GM12878 (cell line): ENCODE data around the gene IKZF1. TPM values are rescaled to one million over a fixed set of nuclear protein-coding genes. Genes with fewer than 3 reads are reported as not detected.

Experiments used
- EZH2 ChIP-seq: IDR thresholded peaks from 2 replicates; pipeline ENCODE4 v1.6.1; 2012; ENCODE audit warnings: low read depth, mild to moderate bottlenecking, control low read depth, inconsistent platforms, low read length, borderline replicate concordance; ENCODE audit not compliant: control insufficient read depth
- JUND ChIP-seq: IDR thresholded peaks from 2 replicates; pipeline ENCODE4 v1.6.1; 2012; ENCODE audit warnings: low read depth, mild to moderate bottlenecking, low read length, improper control_type of control experiment, moderate library complexity
- MTA2 ChIP-seq: fragments of 450-650 bp; IDR thresholded peaks from 2 replicates; pipeline ENCODE4 v1.6.1; 2016; ENCODE audit warnings: low read depth, mild to moderate bottlenecking, moderate library complexity
- MYB ChIP-seq: fragments of 150-350 bp; IDR thresholded peaks from 2 replicates; pipeline ENCODE4 v1.6.1; 2014; ENCODE audit warnings: mild to moderate bottlenecking, low read depth, low read length, borderline replicate concordance
- NBN ChIP-seq: fragments of 450-650 bp; IDR thresholded peaks from 2 replicates; pipeline ENCODE4 v1.6.1; 2016
- RELA ChIP-seq: fragments of 450-650 bp; IDR thresholded peaks from 2 replicates; pipeline ENCODE4 v1.8.0; 2014; ENCODE audit warnings: borderline replicate concordance; ENCODE audit not compliant: partially characterized antibody
- SIX5 ChIP-seq: IDR thresholded peaks from 2 replicates; pipeline ENCODE4 v1.6.1; 2011; ENCODE audit warnings: mild to moderate bottlenecking, low read depth, low read length, moderate library complexity; ENCODE audit not compliant: severe bottlenecking
- SP1 ChIP-seq: IDR thresholded peaks from one replicate; pipeline ENCODE4 v1.6.1; 2011; ENCODE audit warnings: low read depth, low read length
- SREBF2 ChIP-seq: IDR thresholded peaks from 2 replicates; pipeline ENCODE4 v1.6.1; 2012; ENCODE audit warnings: mild to moderate bottlenecking, low read length
- ZBED1 ChIP-seq: IDR thresholded peaks from 2 replicates; pipeline ENCODE4 v1.6.1; 2016; ENCODE audit warnings: borderline replicate concordance
- polyA plus RNA-seq, 11 experiments: library from polyadenylated mRNA; depleted of rRNA in 4 of 11; unstranded in 6 of 11; stranded (reverse) in 5 of 11; fragments of >200 nt; fragmentation: Nextera tagmentation in 4 of 11; fragmentation: Illumina TruSeq in 1 of 11; extraction: Ambion mirVana in 4 of 11; extraction: Trizol in 1 of 11; gene quantifications; 1 replicate in 1 of 11; 2 replicates in 10 of 11; pipeline versions ENCODE4 v1.2.1 to v1.2.3, GENCODE V29; 2011 to 2016; ENCODE audit warnings: inconsistent platforms in 2 of 11, missing spikeins in 2 of 11, low read depth in 1 of 11
- total RNA-seq, 4 experiments: library from RNA; depleted of rRNA in 3 of 4; stranded (reverse); fragments of >200 nt in 3 of 4; fragmentation: Illumina TruSeq in 1 of 4; extraction: Trizol in 1 of 4; gene quantifications; 2 replicates each; pipeline versions ENCODE4 v1.2.1 to v1.2.3, GENCODE V29; 2013 to 2021
- TF ChIP-seq, protein P1 (sequence below): fragments of 150-350 bp; IDR thresholded peaks from 2 replicates; pipeline ENCODE4 v1.6.1; 2014; ENCODE audit warnings: mild to moderate bottlenecking, low read depth, low read length
- TF ChIP-seq, protein P2 (sequence below): IDR thresholded peaks from 2 replicates; pipeline ENCODE4 v1.6.1; 2011; ENCODE audit warnings: borderline replicate concordance, low read depth, mild to moderate bottlenecking, moderate library complexity, mixed read lengths, low read length; ENCODE audit not compliant: insufficient read depth; ENCODE audit errors: extremely low read length
- TF ChIP-seq, protein P3 (sequence below): fragments of 450-650 bp; formaldehyde crosslinking; IDR thresholded peaks from 2 replicates; pipeline ENCODE4 v1.5.0; 2022; ENCODE audit warnings: mild to moderate bottlenecking, missing genetic modification characterization
- TF ChIP-seq, protein P4 (sequence below): fragments of 450-650 bp; IDR thresholded peaks from 2 replicates; pipeline ENCODE4 v1.6.1; 2017; ENCODE audit warnings: antibody characterized with exemption, mild to moderate bottlenecking, moderate library complexity
- TF ChIP-seq, protein P5 (sequence below): fragments of 450-650 bp; formaldehyde crosslinking; IDR thresholded peaks from 2 replicates; pipeline ENCODE4 v1.4.0; 2022; ENCODE audit warnings: mild to moderate bottlenecking, moderate library complexity
- TF ChIP-seq, protein P6 (sequence below): fragments of 450-650 bp; IDR thresholded peaks from 2 replicates; pipeline ENCODE4 v1.6.1; 2017; ENCODE audit warnings: mild to moderate bottlenecking

IKZF1 gene
- total and polyA plus RNA-seq, 10 of the 15 experiments (the other 5 are each of a cell fraction or from before 2014, with no cell fraction given), result 27.2 to 125 (median 71.6) TPM

DNA sequence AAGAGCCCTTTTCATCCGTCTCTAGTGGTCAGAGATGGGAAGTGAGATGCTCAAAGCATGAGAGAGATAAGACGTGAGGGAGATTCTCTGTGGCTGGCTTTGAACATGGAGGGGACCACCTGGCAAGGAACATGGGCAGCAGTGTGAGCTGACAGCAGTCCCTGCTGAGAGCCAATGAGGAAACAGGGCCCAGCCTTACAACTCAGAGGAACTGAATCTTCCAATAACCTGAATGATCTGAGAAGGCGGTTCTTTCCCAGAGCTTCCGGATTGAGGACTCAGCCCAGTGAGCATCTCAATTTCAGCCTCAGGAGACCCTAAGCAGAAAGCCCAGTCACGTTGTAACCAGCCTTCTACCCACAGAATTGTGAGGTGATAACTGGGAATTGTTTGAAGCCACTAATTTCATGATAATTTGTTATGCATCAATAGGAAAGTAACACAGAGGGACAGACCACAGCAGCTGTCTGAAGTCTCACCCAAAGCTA lies 33.9 kb upstream of the IKZF1 start (continued):
- TF ChIP-seq MTA2 (peak; percentile 93), NBN (peak; percentile 75), SP1 (no peak), ZBED1 (0 out of 2 replicates have a peak, but pooled peaks have one; percentile 71), RELA (peak; percentile 60), MYB (no peak), JUND (no peak), SREBF2 (no peak), SIX5 (no peak), EZH2 (no peak)
- TF ChIP-seq, protein P1, sequence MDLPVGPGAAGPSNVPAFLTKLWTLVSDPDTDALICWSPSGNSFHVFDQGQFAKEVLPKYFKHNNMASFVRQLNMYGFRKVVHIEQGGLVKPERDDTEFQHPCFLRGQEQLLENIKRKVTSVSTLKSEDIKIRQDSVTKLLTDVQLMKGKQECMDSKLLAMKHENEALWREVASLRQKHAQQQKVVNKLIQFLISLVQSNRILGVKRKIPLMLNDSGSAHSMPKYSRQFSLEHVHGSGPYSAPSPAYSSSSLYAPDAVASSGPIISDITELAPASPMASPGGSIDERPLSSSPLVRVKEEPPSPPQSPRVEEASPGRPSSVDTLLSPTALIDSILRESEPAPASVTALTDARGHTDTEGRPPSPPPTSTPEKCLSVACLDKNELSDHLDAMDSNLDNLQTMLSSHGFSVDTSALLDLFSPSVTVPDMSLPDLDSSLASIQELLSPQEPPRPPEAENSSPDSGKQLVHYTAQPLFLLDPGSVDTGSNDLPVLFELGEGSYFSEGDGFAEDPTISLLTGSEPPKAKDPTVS, result no peak
- TF ChIP-seq, protein P2, sequence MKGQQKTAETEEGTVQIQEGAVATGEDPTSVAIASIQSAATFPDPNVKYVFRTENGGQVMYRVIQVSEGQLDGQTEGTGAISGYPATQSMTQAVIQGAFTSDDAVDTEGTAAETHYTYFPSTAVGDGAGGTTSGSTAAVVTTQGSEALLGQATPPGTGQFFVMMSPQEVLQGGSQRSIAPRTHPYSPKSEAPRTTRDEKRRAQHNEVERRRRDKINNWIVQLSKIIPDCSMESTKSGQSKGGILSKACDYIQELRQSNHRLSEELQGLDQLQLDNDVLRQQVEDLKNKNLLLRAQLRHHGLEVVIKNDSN, result no peak
- TF ChIP-seq, protein P3, sequence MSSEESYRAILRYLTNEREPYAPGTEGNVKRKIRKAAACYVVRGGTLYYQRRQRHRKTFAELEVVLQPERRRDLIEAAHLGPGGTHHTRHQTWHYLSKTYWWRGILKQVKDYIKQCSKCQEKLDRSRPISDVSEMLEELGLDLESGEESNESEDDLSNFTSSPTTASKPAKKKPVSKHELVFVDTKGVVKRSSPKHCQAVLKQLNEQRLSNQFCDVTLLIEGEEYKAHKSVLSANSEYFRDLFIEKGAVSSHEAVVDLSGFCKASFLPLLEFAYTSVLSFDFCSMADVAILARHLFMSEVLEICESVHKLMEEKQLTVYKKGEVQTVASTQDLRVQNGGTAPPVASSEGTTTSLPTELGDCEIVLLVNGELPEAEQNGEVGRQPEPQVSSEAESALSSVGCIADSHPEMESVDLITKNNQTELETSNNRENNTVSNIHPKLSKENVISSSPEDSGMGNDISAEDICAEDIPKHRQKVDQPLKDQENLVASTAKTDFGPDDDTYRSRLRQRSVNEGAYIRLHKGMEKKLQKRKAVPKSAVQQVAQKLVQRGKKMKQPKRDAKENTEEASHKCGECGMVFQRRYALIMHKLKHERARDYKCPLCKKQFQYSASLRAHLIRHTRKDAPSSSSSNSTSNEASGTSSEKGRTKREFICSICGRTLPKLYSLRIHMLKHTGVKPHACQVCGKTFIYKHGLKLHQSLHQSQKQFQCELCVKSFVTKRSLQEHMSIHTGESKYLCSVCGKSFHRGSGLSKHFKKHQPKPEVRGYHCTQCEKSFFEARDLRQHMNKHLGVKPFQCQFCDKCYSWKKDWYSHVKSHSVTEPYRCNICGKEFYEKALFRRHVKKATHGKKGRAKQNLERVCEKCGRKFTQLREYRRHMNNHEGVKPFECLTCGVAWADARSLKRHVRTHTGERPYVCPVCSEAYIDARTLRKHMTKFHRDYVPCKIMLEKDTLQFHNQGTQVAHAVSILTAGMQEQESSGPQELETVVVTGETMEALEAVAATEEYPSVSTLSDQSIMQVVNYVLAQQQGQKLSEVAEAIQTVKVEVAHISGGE (CRISPR knock-in tag), result no peak
- TF ChIP-seq, protein P4, sequence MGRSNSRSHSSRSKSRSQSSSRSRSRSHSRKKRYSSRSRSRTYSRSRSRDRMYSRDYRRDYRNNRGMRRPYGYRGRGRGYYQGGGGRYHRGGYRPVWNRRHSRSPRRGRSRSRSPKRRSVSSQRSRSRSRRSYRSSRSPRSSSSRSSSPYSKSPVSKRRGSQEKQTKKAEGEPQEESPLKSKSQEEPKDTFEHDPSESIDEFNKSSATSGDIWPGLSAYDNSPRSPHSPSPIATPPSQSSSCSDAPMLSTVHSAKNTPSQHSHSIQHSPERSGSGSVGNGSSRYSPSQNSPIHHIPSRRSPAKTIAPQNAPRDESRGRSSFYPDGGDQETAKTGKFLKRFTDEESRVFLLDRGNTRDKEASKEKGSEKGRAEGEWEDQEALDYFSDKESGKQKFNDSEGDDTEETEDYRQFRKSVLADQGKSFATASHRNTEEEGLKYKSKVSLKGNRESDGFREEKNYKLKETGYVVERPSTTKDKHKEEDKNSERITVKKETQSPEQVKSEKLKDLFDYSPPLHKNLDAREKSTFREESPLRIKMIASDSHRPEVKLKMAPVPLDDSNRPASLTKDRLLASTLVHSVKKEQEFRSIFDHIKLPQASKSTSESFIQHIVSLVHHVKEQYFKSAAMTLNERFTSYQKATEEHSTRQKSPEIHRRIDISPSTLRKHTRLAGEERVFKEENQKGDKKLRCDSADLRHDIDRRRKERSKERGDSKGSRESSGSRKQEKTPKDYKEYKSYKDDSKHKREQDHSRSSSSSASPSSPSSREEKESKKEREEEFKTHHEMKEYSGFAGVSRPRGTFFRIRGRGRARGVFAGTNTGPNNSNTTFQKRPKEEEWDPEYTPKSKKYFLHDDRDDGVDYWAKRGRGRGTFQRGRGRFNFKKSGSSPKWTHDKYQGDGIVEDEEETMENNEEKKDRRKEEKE, result no peak
- TF ChIP-seq, protein P5, sequence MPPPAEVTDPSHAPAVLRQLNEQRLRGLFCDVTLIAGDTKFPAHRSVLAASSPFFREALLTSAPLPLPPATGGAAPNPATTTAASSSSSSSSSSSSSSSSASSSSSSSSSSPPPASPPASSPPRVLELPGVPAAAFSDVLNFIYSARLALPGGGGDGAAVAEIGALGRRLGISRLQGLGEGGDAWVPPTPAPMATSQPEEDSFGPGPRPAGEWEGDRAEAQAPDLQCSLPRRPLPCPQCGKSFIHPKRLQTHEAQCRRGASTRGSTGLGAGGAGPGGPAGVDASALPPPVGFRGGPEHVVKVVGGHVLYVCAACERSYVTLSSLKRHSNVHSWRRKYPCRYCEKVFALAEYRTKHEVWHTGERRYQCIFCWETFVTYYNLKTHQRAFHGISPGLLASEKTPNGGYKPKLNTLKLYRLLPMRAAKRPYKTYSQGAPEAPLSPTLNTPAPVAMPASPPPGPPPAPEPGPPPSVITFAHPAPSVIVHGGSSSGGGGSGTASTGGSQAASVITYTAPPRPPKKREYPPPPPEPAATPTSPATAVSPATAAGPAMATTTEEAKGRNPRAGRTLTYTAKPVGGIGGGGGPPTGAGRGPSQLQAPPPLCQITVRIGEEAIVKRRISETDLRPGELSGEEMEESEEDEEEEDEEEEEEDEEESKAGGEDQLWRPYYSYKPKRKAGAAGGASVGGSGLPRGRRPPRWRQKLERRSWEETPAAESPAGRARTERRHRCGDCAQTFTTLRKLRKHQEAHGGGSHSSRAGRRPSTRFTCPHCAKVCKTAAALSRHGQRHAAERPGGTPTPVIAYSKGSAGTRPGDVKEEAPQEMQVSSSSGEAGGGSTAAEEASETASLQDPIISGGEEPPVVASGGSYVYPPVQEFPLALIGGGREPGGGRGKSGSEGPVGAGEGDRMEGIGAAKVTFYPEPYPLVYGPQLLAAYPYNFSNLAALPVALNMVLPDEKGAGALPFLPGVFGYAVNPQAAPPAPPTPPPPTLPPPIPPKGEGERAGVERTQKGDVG (CRISPR knock-in tag), result no peak
- TF ChIP-seq, protein P6, sequence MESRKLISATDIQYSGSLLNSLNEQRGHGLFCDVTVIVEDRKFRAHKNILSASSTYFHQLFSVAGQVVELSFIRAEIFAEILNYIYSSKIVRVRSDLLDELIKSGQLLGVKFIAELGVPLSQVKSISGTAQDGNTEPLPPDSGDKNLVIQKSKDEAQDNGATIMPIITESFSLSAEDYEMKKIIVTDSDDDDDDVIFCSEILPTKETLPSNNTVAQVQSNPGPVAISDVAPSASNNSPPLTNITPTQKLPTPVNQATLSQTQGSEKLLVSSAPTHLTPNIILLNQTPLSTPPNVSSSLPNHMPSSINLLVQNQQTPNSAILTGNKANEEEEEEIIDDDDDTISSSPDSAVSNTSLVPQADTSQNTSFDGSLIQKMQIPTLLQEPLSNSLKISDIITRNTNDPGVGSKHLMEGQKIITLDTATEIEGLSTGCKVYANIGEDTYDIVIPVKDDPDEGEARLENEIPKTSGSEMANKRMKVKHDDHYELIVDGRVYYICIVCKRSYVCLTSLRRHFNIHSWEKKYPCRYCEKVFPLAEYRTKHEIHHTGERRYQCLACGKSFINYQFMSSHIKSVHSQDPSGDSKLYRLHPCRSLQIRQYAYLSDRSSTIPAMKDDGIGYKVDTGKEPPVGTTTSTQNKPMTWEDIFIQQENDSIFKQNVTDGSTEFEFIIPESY, result no peak
